K562 (cell line): Measurements from ENCODE around the gene HLA-DPA1. TPM values are rescaled to one million over a fixed set of nuclear protein-coding genes. Genes with fewer than 3 reads are reported as not detected.

ENCODE experiments used
- ATAC-seq: fragments of 200-7000 bp; cut with Tn5 transposase; 3 replicates; pipeline ENCODE4 v1.9.1; 2020; ENCODE audit warnings: moderate library complexity
- BruUV-seq: library from RNA; stranded (reverse); fragments of 400-500 nt; replicated peaks from 2 replicates; lab custom pipeline; 2021; lab: Mats Ljungman, UMichigan
- CTCF ChIA-PET: fragments of 300-600 bp; formaldehyde crosslinking; extraction: SDS; loops from one replicate; lab custom pipeline; 2021; ENCODE audit warnings: low intra/inter-chr PET ratio; lab: Yijun Ruan, JAX
- POLR2A ChIA-PET: fragments of 300-600, 350-650 bp; sonication (Branson Sonifier 250); formaldehyde crosslinking; extraction: SDS; loops from one replicate; lab custom pipeline; 2021; ENCODE audit warnings: antibody characterized with exemption, inconsistent platforms; lab: Yijun Ruan, JAX
- DNase-seq, 4 experiments: peaks; one replicate each; pipeline versions ENCODE4 v3.0.0 to v3.0.0-alpha.2; 2011 to 2018; ENCODE audit warnings: low spot score in 3 of 4, mixed read lengths in 3 of 4; ENCODE audit errors: extremely low read depth in 1 of 4
- FAIRE-seq: peaks from 2 replicates; lab custom pipeline; 2011; peaks lifted over from hg19 to GRCh38; lab: Jason Lieb, UNC
- H2AFZ ChIP-seq: 2 replicates; pipeline ENCODE4 v1.6.0; 2011; ENCODE audit warnings: low read depth, low read length, control low read depth, inconsistent platforms
- H3K27ac ChIP-seq: fragments of 200-600 bp; 3 replicates; pipeline ENCODE4 v1.8.0; 2011; ENCODE audit warnings: low read depth, mild to moderate bottlenecking, control low read depth, inconsistent platforms, low read length, moderate library complexity, mixed read lengths; ENCODE audit errors: extremely low read depth
- H3K27me3 ChIP-seq, 2 experiments: fragments of 300-600 bp in 1 of 2; 2 replicates in 1 of 2; 3 replicates in 1 of 2; pipeline versions ENCODE4 v1.6.0 to v1.8.0; 2011; ENCODE audit warnings: inconsistent platforms in 2 of 2, low read length in 2 of 2, mild to moderate bottlenecking in 1 of 2, mixed read lengths in 1 of 2, moderate library complexity in 1 of 2; ENCODE audit not compliant: control insufficient read depth in 2 of 2, insufficient read depth in 2 of 2
- H3K36me3 ChIP-seq: fragments of 300-600 bp; 3 replicates; pipeline ENCODE4 v1.8.0; 2011; ENCODE audit warnings: mild to moderate bottlenecking, low read length, inconsistent platforms; ENCODE audit not compliant: control insufficient read depth, insufficient read depth
- H3K4me1 ChIP-seq, 2 experiments: fragments of 200-600 bp in 1 of 2; replicated peaks in 1 of 2; 2 replicates in 1 of 2; 3 replicates in 1 of 2; pipeline versions ENCODE4 v1.5.1 to v1.8.0; 2011; ENCODE audit warnings: inconsistent platforms in 2 of 2, low read length in 2 of 2, mild to moderate bottlenecking in 1 of 2, mixed read lengths in 1 of 2, moderate library complexity in 1 of 2; ENCODE audit not compliant: control insufficient read depth in 2 of 2, insufficient read depth in 2 of 2
- H3K4me2 ChIP-seq: 2 replicates; pipeline ENCODE4 v1.6.1; 2011; ENCODE audit warnings: low read length, control low read depth, inconsistent platforms, mixed read lengths; ENCODE audit not compliant: insufficient read depth
- H3K4me3 ChIP-seq: fragments of 200-600 bp; sonication (generic), shearing (Covaris generic); 2 replicates; pipeline ENCODE4 v1.5.1; 2016; ENCODE audit warnings: control low read depth, inconsistent platforms
- H3K79me2 ChIP-seq: fragments of 200-600 bp; 3 replicates; pipeline ENCODE4 v1.8.0; 2011; ENCODE audit warnings: low read length, inconsistent platforms; ENCODE audit not compliant: control insufficient read depth, insufficient read depth
- H3K9ac ChIP-seq, 2 experiments: 2 replicates each; pipeline versions ENCODE4 v1.6.0 to v1.6.1; 2011; ENCODE audit warnings: low read depth in 2 of 2, low read length in 2 of 2, control low read depth in 1 of 2, inconsistent platforms in 1 of 2, mild to moderate bottlenecking in 1 of 2, mixed read lengths in 1 of 2; ENCODE audit not compliant: insufficient read depth in 1 of 2
- H3K9me1 ChIP-seq: one replicate; pipeline ENCODE4 v1.6.0; 2011; ENCODE audit warnings: inconsistent platforms, mild to moderate bottlenecking, low read length, moderate library complexity; ENCODE audit not compliant: control insufficient read depth, insufficient read depth
- H3K9me3 ChIP-seq: replicated peaks from 2 replicates; pipeline ENCODE4 v1.5.1; 2011; ENCODE audit warnings: low read depth, low read length, inconsistent platforms; ENCODE audit not compliant: control insufficient read depth, insufficient read depth
- H4K20me1 ChIP-seq: replicated peaks from 2 replicates; pipeline ENCODE4 v1.6.1; 2011; ENCODE audit warnings: low read length, inconsistent platforms, mixed read lengths; ENCODE audit not compliant: control insufficient read depth, insufficient read depth
- CTCF ChIP-seq, 3 experiments: IDR thresholded peaks in 2 of 3; conservative IDR thresholded peaks in 1 of 3; 2 replicates each; pipeline ENCODE4 v1.5.1; 2011 to 2012; ENCODE audit warnings: low read length in 3 of 3, mild to moderate bottlenecking in 3 of 3, control low read depth in 2 of 3, improper control_type of control experiment in 1 of 3, inconsistent platforms in 1 of 3, low read depth in 1 of 3, mixed read lengths in 1 of 3, moderate library complexity in 1 of 3; ENCODE audit not compliant: insufficient read depth in 2 of 3
- DEAF1 ChIP-seq: fragments of 450-650 bp; formaldehyde crosslinking; IDR thresholded peaks from 2 replicates; pipeline ENCODE4 v1.4.0; 2020; ENCODE audit warnings: mild to moderate bottlenecking, moderate library complexity
- ELF1 ChIP-seq: fragments of 200-800 bp; sonication (Bioruptor generic); IDR thresholded peaks from 2 replicates; pipeline ENCODE4 v1.6.1; 2016; ENCODE audit warnings: missing genetic modification characterization, missing compliant biosample characterization
- KDM4B ChIP-seq, 2 experiments: fragments of 450-650 bp in 1 of 2; sonication (generic) in 1 of 2; IDR thresholded peaks; 2 replicates each; pipeline ENCODE4 v1.6.1; 2016 to 2017; ENCODE audit warnings: borderline replicate concordance in 2 of 2, antibody characterized with exemption in 1 of 2, low read depth in 1 of 2, mild to moderate bottlenecking in 1 of 2
- RAD21 ChIP-seq, 2 experiments: fragments of 250-450 bp in 1 of 2; fragments of 450-650 bp in 1 of 2; sonication (Bioruptor Pico) in 1 of 2; formaldehyde crosslinking in 1 of 2; IDR thresholded peaks in 1 of 2; conservative IDR thresholded peaks in 1 of 2; 2 replicates each; pipeline versions ENCODE4 v1.4.0 to v1.8.0; 2020 to 2022; ENCODE audit warnings: mild to moderate bottlenecking in 2 of 2, moderate library complexity in 1 of 2
- RFX1 ChIP-seq: fragments of 450-650 bp; IDR thresholded peaks from 2 replicates; pipeline ENCODE4 v1.6.1; 2016; ENCODE audit warnings: mild to moderate bottlenecking, moderate library complexity
- SMC3 ChIP-seq: conservative IDR thresholded peaks from 2 replicates; pipeline ENCODE4 v1.6.1; 2011; ENCODE audit warnings: low read depth, low read length, improper control_type of control experiment; ENCODE audit not compliant: insufficient read depth
- ZNF274 ChIP-seq: IDR thresholded peaks from 2 replicates; pipeline ENCODE4 v1.6.1; 2011; ENCODE audit warnings: low read depth, mild to moderate bottlenecking, low read length, moderate library complexity, borderline replicate concordance
- WGBS: fragments of 100-300 bp; shearing (Covaris generic); methylation state at CpG from one replicate; pipeline ENCODE4 v1.1.6; 2016; ENCODE audit warnings: low coverage, mixed read lengths; ENCODE audit not compliant: insufficient coverage; ENCODE audit errors: missing lambda C conversion rate; 5-methylcytosine and 5-hydroxymethylcytosine counted together
- in situ Hi-C: fragments of 300-500 bp; cut with MboI; formaldehyde crosslinking; loops from 4 replicates; pipeline ENCODE4 v1.15.0; 2018; ENCODE audit warnings: inconsistent platforms, mixed read lengths
- intact Hi-C: fragments of 100-400 bp; cut with micrococcal nuclease; formaldehyde crosslinking; loops from 2 replicates; pipeline ENCODE4 v1.14.2; 2022
- polyA plus RNA-seq, 8 experiments: library from polyadenylated mRNA; depleted of rRNA in 4 of 8; stranded (reverse) in 5 of 8; unstranded in 3 of 8; fragments of >200 nt; fragmentation: Nextera tagmentation in 2 of 8; fragmentation: Illumina TruSeq in 1 of 8; extraction: Ambion mirVana in 2 of 8; extraction: Trizol in 1 of 8; gene quantifications; 2 replicates each; pipeline versions ENCODE4 v1.2.1 to v1.2.3, GENCODE V29; 2011 to 2014; ENCODE audit warnings: inconsistent platforms in 1 of 8, missing spikeins in 1 of 8
- total RNA-seq, 7 experiments: library from RNA; depleted of rRNA in 6 of 7; stranded (reverse); fragments of >200 nt in 6 of 7; fragmentation: Illumina TruSeq in 2 of 7; extraction: Trizol in 2 of 7; gene quantifications; 2 replicates each; pipeline versions ENCODE4 v1.2.1 to v1.2.3, GENCODE V29; 2011 to 2021; ENCODE audit warnings: low replicate concordance in 1 of 7
- TF ChIP-seq, protein P1 (sequence below): fragments of 250-450 bp; sonication (Bioruptor Pico); IDR thresholded peaks from 2 replicates; pipeline ENCODE4 v1.5.0; 2021; ENCODE audit warnings: mild to moderate bottlenecking, borderline replicate concordance

HLA-DPA1 gene
- total and polyA plus RNA-seq, 9 of the 15 experiments (the other 6 are each of a cell fraction or from before 2014, with no cell fraction given), result 0.23 to 0.93 (median 0.55) TPM

DNA sequence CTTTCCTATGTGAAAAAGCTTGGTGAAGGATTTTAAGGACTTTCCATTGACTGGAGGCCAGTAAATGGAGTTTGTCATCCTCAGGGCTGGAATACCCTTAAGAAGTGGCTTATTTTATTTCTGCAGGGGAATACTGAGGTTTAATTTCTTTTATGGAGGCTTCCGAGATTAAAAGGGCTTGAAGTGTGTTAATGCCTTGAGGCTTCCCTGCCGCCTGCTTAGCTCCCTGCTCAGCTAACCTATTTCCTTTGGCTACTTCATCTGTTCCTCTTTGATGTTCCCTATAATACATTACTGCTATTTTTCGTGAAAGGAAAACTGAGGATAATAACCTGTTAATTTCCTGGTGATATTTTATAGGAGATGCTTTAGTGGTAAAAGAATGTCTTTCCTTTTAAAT, 46.6 kb upstream of the HLA-DPA1 start (continued):
- TF ChIP-seq CTCF (IDR thresholded peaks at IDR 0.05 in 2 of 3, conservative IDR thresholded peaks at IDR 0.05 in 1 of 3; ENCODE audit: insufficient read depth in 2 of 3, low read depth in 1 of 3, low read length in 3 of 3) (no peak), ZNF274 (no peak), KDM4B (IDR thresholded peaks at IDR 0.05; ENCODE audit: borderline replicate concordance in 2 of 2, low read depth in 1 of 2) (no peak)

GRCh38 chr6:33118525-33119123, 45.2 kb upstream of the HLA-DPA1 start:
- intact Hi-C loops (loop anchor here (1.0 kb wide), 1 partner anchor 30 kb away; no protein-coding TSS in a partner anchor), in situ Hi-C loops (loop anchor here (5.0 kb wide), 1 partner anchor 129 kb away; no protein-coding TSS in a partner anchor)
- no peak overlapping the region for H3K4me2 ChIP-seq
- H3K4me1 ChIP-seq, result peaks cover 0 to 6% of the 10 kb centered on the region in 2 experiments; a peak in 1 of 5 replicates
- no peak overlapping the region for H3K4me3 ChIP-seq
- H3K79me2 ChIP-seq, result no peaks in the 10 kb centered on the region
- FAIRE-seq (peak; percentile 85), DNase-seq (peak; percentile 56 to 72 (median 60)), ATAC-seq (peak; percentile 63; the same call in 2 of the 3 replicates)
- CTCF ChIA-PET, result interaction anchor here (0.5 to 3.1 kb wide), 9 partner anchors 19 to 289 kb away, joined by 3 to 31 read pairs (median 5); no protein-coding TSS in a partner anchor
- H3K9me3 ChIP-seq, result no peaks in the 10 kb centered on the region
- H3K36me3 ChIP-seq, result no peaks in the 10 kb centered on the region
- POLR2A ChIA-PET, result no interaction called here
- H3K27ac ChIP-seq, result no peak overlapping the region
- H4K20me1 ChIP-seq, result no peaks in the 10 kb centered on the region; the same call in 1 of the 2 replicates
- H2AFZ ChIP-seq, result no peak overlapping the region
- H3K27me3 ChIP-seq, result peaks cover 16 to 28% of the 10 kb centered on the region in 2 experiments
- no peaks in the 10 kb centered on the region for H3K9me1 ChIP-seq
- no TSS peak for BruUV-seq
- WGBS, result under 1% methylated on average over 3 of the region's 3 CpGs
- H3K9ac ChIP-seq, result no peak overlapping the region
- TF ChIP-seq CTCF (IDR thresholded peaks at IDR 0.05 in 2 of 3, conservative IDR thresholded peaks at IDR 0.05 in 1 of 3; ENCODE audit: insufficient read depth in 2 of 3, low read depth in 1 of 3, low read length in 3 of 3) (peak; percentile 59 to 86 (median 63); a peak in 5 of 6 replicates), DEAF1 (CRISPR knock-in tag) (0 out of 2 replicates have a peak, but pooled peaks have one; percentile 38), RAD21 (CRISPR knock-in tag; conservative IDR thresholded peaks at IDR 0.05 in 1 of 2, IDR thresholded peaks at IDR 0.05 in 1 of 2) (peak; percentile 68 to 79), RFX1 (peak; percentile 20; the same call in 1 of the 2 replicates), SMC3 (peak; percentile 67), ELF1 (no peak)
- TF ChIP-seq, protein P1, sequence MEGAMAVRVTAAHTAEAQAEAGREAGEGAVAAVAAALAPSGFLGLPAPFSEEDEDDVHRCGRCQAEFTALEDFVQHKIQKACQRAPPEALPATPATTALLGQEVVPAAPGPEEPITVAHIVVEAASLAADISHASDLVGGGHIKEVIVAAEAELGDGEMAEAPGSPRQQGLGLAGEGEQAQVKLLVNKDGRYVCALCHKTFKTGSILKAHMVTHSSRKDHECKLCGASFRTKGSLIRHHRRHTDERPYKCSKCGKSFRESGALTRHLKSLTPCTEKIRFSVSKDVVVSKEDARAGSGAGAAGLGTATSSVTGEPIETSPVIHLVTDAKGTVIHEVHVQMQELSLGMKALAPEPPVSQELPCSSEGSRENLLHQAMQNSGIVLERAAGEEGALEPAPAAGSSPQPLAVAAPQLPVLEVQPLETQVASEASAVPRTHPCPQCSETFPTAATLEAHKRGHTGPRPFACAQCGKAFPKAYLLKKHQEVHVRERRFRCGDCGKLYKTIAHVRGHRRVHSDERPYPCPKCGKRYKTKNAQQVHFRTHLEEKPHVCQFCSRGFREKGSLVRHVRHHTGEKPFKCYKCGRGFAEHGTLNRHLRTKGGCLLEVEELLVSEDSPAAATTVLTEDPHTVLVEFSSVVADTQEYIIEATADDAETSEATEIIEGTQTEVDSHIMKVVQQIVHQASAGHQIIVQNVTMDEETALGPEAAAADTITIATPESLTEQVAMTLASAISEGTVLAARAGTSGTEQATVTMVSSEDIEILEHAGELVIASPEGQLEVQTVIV, result no peak
